ENCODE measurements around the gene MACROH2A1.

Gene MACROH2A1

GRCh38 chr5:135398855-135399793 is at the start of gene MACROH2A1:
TSS of gene MACROH2A1 (minus strand) at chr5:135399231. CDS start at chr5:135389093, 10,138 bp downstream.
- H3K36me3 ChIP-seq (ENCODE audit: control insufficient read depth in 1 of 2, insufficient read depth in 2 of 2, low read length in 2 of 2), result no peaks in the 10 kb centered on the region
- H3K27me3 ChIP-seq (ENCODE audit: low read depth, low read length), result no peaks in the 10 kb centered on the region
- no peaks in the 10 kb centered on the region for H3K9me3 ChIP-seq (ENCODE audit: control insufficient read depth in 1 of 2, low read length in 2 of 2)
- peak within 1 kb of the TSS; percentile 81 for H3K27ac ChIP-seq (ENCODE audit: low read length)
- peak within 1 kb of the TSS; percentile 68 to 92 for H3K4me3 ChIP-seq (ENCODE audit: low read depth in 1 of 2, low read length in 2 of 2)
- peaks cover 11 to 46% of the 10 kb centered on the region in 2 donors for H3K4me1 ChIP-seq (ENCODE audit: control insufficient read depth in 1 of 2, insufficient read depth in 2 of 2, low read length in 2 of 2)

GRCh38 chr5:135448071-135448739 is 49.2 kb upstream of the MACROH2A1 start:
- Histone ChIP-seq H3K27ac (ENCODE audit: low read length) (no peak overlapping the region), H3K9me3 (ENCODE audit: control insufficient read depth in 1 of 2, low read length in 2 of 2) (no peaks in the 10 kb centered on the region), H3K4me1 (ENCODE audit: control insufficient read depth in 1 of 2, insufficient read depth in 2 of 2, low read length in 2 of 2) (peaks cover 0 to 7% of the 10 kb centered on the region in 2 donors), H3K36me3 (ENCODE audit: control insufficient read depth in 1 of 2, insufficient read depth in 2 of 2, low read length in 2 of 2) (no peaks in the 10 kb centered on the region), H3K4me3 (ENCODE audit: low read depth in 1 of 2, low read length in 2 of 2) (no peak overlapping the region), H3K27me3 (ENCODE audit: low read depth, low read length) (no peaks in the 10 kb centered on the region)

GRCh38 chr5:135447298-135447929 is 48.4 kb upstream of the MACROH2A1 start, which contains the start of gene DCANP1:
TSS of gene DCANP1 (minus strand) at chr5:135447348. CDS start at chr5:135447108, 240 bp downstream.
- H3K27me3 ChIP-seq (ENCODE audit: low read depth, low read length), result no peaks in the 10 kb centered on the region
- H3K4me1 ChIP-seq (ENCODE audit: control insufficient read depth in 1 of 2, insufficient read depth in 2 of 2, low read length in 2 of 2), result peaks cover 0 to 9% of the 10 kb centered on the region in 2 donors
- no peak within 1 kb of the TSS for H3K27ac ChIP-seq (ENCODE audit: low read length)
- H3K9me3 ChIP-seq (ENCODE audit: control insufficient read depth in 1 of 2, low read length in 2 of 2), result no peaks in the 10 kb centered on the region
- no peaks in the 10 kb centered on the region for H3K36me3 ChIP-seq (ENCODE audit: control insufficient read depth in 1 of 2, insufficient read depth in 2 of 2, low read length in 2 of 2)
- no peak within 1 kb of the TSS for H3K4me3 ChIP-seq (ENCODE audit: low read depth in 1 of 2, low read length in 2 of 2)

GRCh38 chr5:135446615-135447014 is 47.6 kb upstream of the MACROH2A1 start:
- Histone ChIP-seq H3K27me3 (ENCODE audit: low read depth, low read length) (no peaks in the 10 kb centered on the region), H3K36me3 (ENCODE audit: control insufficient read depth in 1 of 2, insufficient read depth in 2 of 2, low read length in 2 of 2) (no peaks in the 10 kb centered on the region), H3K9me3 (ENCODE audit: control insufficient read depth in 1 of 2, low read length in 2 of 2) (no peaks in the 10 kb centered on the region), H3K4me1 (ENCODE audit: control insufficient read depth in 1 of 2, insufficient read depth in 2 of 2, low read length in 2 of 2) (peaks cover 0 to 9% of the 10 kb centered on the region in 2 donors), H3K27ac (ENCODE audit: low read length) (no peak overlapping the region), H3K4me3 (ENCODE audit: low read depth in 1 of 2, low read length in 2 of 2) (no peak overlapping the region)

GRCh38 chr5:135446206-135446605 is 47.2 kb upstream of the MACROH2A1 start:
- no peak overlapping the region for H3K4me3 ChIP-seq (ENCODE audit: low read depth in 1 of 2, low read length in 2 of 2)
- H3K9me3 ChIP-seq (ENCODE audit: control insufficient read depth in 1 of 2, low read length in 2 of 2), result no peaks in the 10 kb centered on the region
- H3K27me3 ChIP-seq (ENCODE audit: low read depth, low read length), result no peaks in the 10 kb centered on the region
- H3K36me3 ChIP-seq (ENCODE audit: control insufficient read depth in 1 of 2, insufficient read depth in 2 of 2, low read length in 2 of 2), result no peaks in the 10 kb centered on the region
- H3K27ac ChIP-seq (ENCODE audit: low read length), result no peak overlapping the region
- peaks cover 0 to 9% of the 10 kb centered on the region in 2 donors for H3K4me1 ChIP-seq (ENCODE audit: control insufficient read depth in 1 of 2, insufficient read depth in 2 of 2, low read length in 2 of 2)

- H3K36me3 ChIP-seq (ENCODE audit: control insufficient read depth in 1 of 2, insufficient read depth in 2 of 2, low read length in 2 of 2), result no peaks in the 10 kb centered on the region
These were observed 46.4 kb upstream of the MACROH2A1 start for GRCh38 chr5:135445306-135445985.

GRCh38 chr5:135444881-135445280 is 45.9 kb upstream of the MACROH2A1 start:
- Histone ChIP-seq H3K27ac (ENCODE audit: low read length) (no peak overlapping the region), H3K4me3 (ENCODE audit: low read depth in 1 of 2, low read length in 2 of 2) (no peak overlapping the region), H3K4me1 (ENCODE audit: control insufficient read depth in 1 of 2, insufficient read depth in 2 of 2, low read length in 2 of 2) (peaks cover 0 to 9% of the 10 kb centered on the region in 2 donors), H3K9me3 (ENCODE audit: control insufficient read depth in 1 of 2, low read length in 2 of 2) (no peaks in the 10 kb centered on the region), H3K36me3 (ENCODE audit: control insufficient read depth in 1 of 2, insufficient read depth in 2 of 2, low read length in 2 of 2) (no peaks in the 10 kb centered on the region), H3K27me3 (ENCODE audit: low read depth, low read length) (no peaks in the 10 kb centered on the region)

More at GRCh38 chr5:135445306-135445985, 46.4 kb upstream of the MACROH2A1 start:
- peaks cover 0 to 9% of the 10 kb centered on the region in 2 donors for H3K4me1 ChIP-seq (ENCODE audit: control insufficient read depth in 1 of 2, insufficient read depth in 2 of 2, low read length in 2 of 2)
- no peak overlapping the region for H3K4me3 ChIP-seq (ENCODE audit: low read depth in 1 of 2, low read length in 2 of 2)
- no peak overlapping the region for H3K27ac ChIP-seq (ENCODE audit: low read length)
- no peaks in the 10 kb centered on the region for H3K27me3 ChIP-seq (ENCODE audit: low read depth, low read length)
- no peaks in the 10 kb centered on the region for H3K9me3 ChIP-seq (ENCODE audit: control insufficient read depth in 1 of 2, low read length in 2 of 2)

GRCh38 chr5:135444360-135444759 is 45.3 kb upstream of the MACROH2A1 start:
- no peak overlapping the region for H3K27ac ChIP-seq (ENCODE audit: low read length)
- no peak overlapping the region for H3K4me3 ChIP-seq (ENCODE audit: low read depth in 1 of 2, low read length in 2 of 2)
- no peaks in the 10 kb centered on the region for H3K27me3 ChIP-seq (ENCODE audit: low read depth, low read length)
- H3K36me3 ChIP-seq (ENCODE audit: control insufficient read depth in 1 of 2, insufficient read depth in 2 of 2, low read length in 2 of 2), result no peaks in the 10 kb centered on the region
- H3K9me3 ChIP-seq (ENCODE audit: control insufficient read depth in 1 of 2, low read length in 2 of 2), result no peaks in the 10 kb centered on the region
- peaks cover 0 to 9% of the 10 kb centered on the region in 2 donors for H3K4me1 ChIP-seq (ENCODE audit: control insufficient read depth in 1 of 2, insufficient read depth in 2 of 2, low read length in 2 of 2)

- Histone ChIP-seq H3K4me1 (ENCODE audit: control insufficient read depth in 1 of 2, insufficient read depth in 2 of 2, low read length in 2 of 2) (peaks cover 0 to 10% of the 10 kb centered on the region in 2 donors), H3K9me3 (ENCODE audit: control insufficient read depth in 1 of 2, low read length in 2 of 2) (no peaks in the 10 kb centered on the region), H3K4me3 (ENCODE audit: low read depth in 1 of 2, low read length in 2 of 2) (no peak overlapping the region), H3K36me3 (ENCODE audit: control insufficient read depth in 1 of 2, insufficient read depth in 2 of 2, low read length in 2 of 2) (no peaks in the 10 kb centered on the region), H3K27ac (ENCODE audit: low read length) (no peak overlapping the region), H3K27me3 (ENCODE audit: low read depth, low read length) (no peaks in the 10 kb centered on the region)
These were observed 44.3 kb upstream of the MACROH2A1 start for GRCh38 chr5:135443161-135443960.

- no peaks in the 10 kb centered on the region for H3K36me3 ChIP-seq (ENCODE audit: control insufficient read depth in 1 of 2, insufficient read depth in 2 of 2, low read length in 2 of 2)
- no peaks in the 10 kb centered on the region for H3K9me3 ChIP-seq (ENCODE audit: control insufficient read depth in 1 of 2, low read length in 2 of 2)
- no peaks in the 10 kb centered on the region for H3K27me3 ChIP-seq (ENCODE audit: low read depth, low read length)
- H3K4me3 ChIP-seq (ENCODE audit: low read depth in 1 of 2, low read length in 2 of 2), result no peak overlapping the region
- peaks cover 4 to 17% of the 10 kb centered on the region in 2 donors for H3K4me1 ChIP-seq (ENCODE audit: control insufficient read depth in 1 of 2, insufficient read depth in 2 of 2, low read length in 2 of 2)
- no peak overlapping the region for H3K27ac ChIP-seq (ENCODE audit: low read length)
These were observed 43.6 kb upstream of the MACROH2A1 start for GRCh38 chr5:135442431-135443160.

Measured in muscle layer of duodenum (tissue), 2 donors.